ENCODE measurements around the gene PRPS1L1. TPM values are rescaled to one million over a fixed set of nuclear protein-coding genes. Genes with fewer than 3 reads are reported as not detected.
A peak's percentile ranks its signal among the peaks of the same experiment; 100 is the strongest.

Gene PRPS1L1
- total and polyA plus RNA-seq, 2 of the 8 experiments (the other 6 are each of a cell fraction or from before 2014, with no cell fraction given) = not detected

GRCh38 chr7:18038382-18038781 is 10.7 kb upstream of the PRPS1L1 start:
- FAIRE-seq (no peak), DNase-seq (ENCODE audit: low read depth in 1 of 2, low spot score in 2 of 2) (no peak)
- H4K8ac ChIP-seq (ENCODE audit: extremely low read depth, insufficient read depth, low read length) = no peak overlapping the region
- H3K18ac ChIP-seq (ENCODE audit: extremely low read depth, low read length) = no peak overlapping the region
- H3K79me1 ChIP-seq (ENCODE audit: low read depth, low read length) = no peaks in the 10 kb centered on the region
- H4K91ac ChIP-seq (replicated peaks; ENCODE audit: insufficient read length, low read length) = no peak overlapping the region
- CTCF ChIA-PET (ENCODE audit: partially characterized antibody) = interaction anchor here (0.8 to 1.9 kb wide), 4 partner anchors 12 to 46 kb away, joined by 3 to 9 read pairs (median 5); no protein-coding TSS in a partner anchor
- no peaks in the 10 kb centered on the region for H3K36me3 ChIP-seq (ENCODE audit: control insufficient read depth in 2 of 4, insufficient read depth in 4 of 4, low read length in 3 of 4)
- H3K9ac ChIP-seq (replicated peaks in 1 of 4; ENCODE audit: extremely low read depth in 1 of 4, low read depth in 3 of 4, low read length in 3 of 4) = no peak overlapping the region
- H2BK5ac ChIP-seq (ENCODE audit: low read depth, low read length) = no peak overlapping the region
- POLR2A ChIA-PET (ENCODE audit: partially characterized antibody) = no interaction called here
- TF ChIP-seq TBP (IDR thresholded peaks at IDR 0.05; ENCODE audit: low read depth, low read length) (peak; percentile 89), PHF8 (conservative IDR thresholded peaks at IDR 0.05; ENCODE audit: low read depth, low read length) (no peak)
- H3K27ac ChIP-seq (ENCODE audit: low read depth, low read length) = no peak overlapping the region
- no peaks in the 10 kb centered on the region for H3K4me1 ChIP-seq (replicated peaks in 1 of 4; ENCODE audit: control insufficient read depth in 3 of 4, insufficient read depth in 4 of 4, low read length in 3 of 4)
- no peak overlapping the region for H3K4me3 ChIP-seq (ENCODE audit: extremely low read depth in 1 of 4, insufficient read depth in 2 of 4, low read depth in 3 of 4, low read length in 4 of 4)
- no peak overlapping the region for H3K14ac ChIP-seq (ENCODE audit: insufficient read length)
- no peaks in the 10 kb centered on the region for H3K9me3 ChIP-seq (ENCODE audit: insufficient read depth in 2 of 2, low read depth in 1 of 2, low read length in 1 of 2)
- H2BK12ac ChIP-seq (ENCODE audit: low read depth, low read length) = no peak overlapping the region
- no peak overlapping the region for H3K4me2 ChIP-seq (ENCODE audit: insufficient read depth in 1 of 2, low read depth in 2 of 2, low read length in 2 of 2)
- no peaks in the 10 kb centered on the region for H4K20me1 ChIP-seq (replicated peaks in 1 of 2; ENCODE audit: control insufficient read depth in 1 of 2, insufficient read depth in 2 of 2, low read length in 2 of 2)
- H3K56ac ChIP-seq (replicated peaks; ENCODE audit: insufficient read length, low read depth, low read length) = no peak overlapping the region
- H3K23me2 ChIP-seq (ENCODE audit: low read depth, low read length) = no peaks in the 10 kb centered on the region
- H2BK15ac ChIP-seq (ENCODE audit: low read length) = no peak overlapping the region
- H2AK5ac ChIP-seq (ENCODE audit: low read depth, low read length) = no peak overlapping the region
- no peak overlapping the region for H3K4ac ChIP-seq (replicated peaks; ENCODE audit: insufficient read length, low read depth, low read length)
- no peaks in the 10 kb centered on the region for H3K27me3 ChIP-seq (replicated peaks in 1 of 4; ENCODE audit: control insufficient read depth in 3 of 4, extremely low read depth in 1 of 4, insufficient read depth in 3 of 4, low read length in 3 of 4)
- no peak overlapping the region for H3K23ac ChIP-seq (ENCODE audit: insufficient read length)
- no peaks in the 10 kb centered on the region for H3K79me2 ChIP-seq (ENCODE audit: control insufficient read depth in 1 of 2, insufficient read depth in 2 of 2, low read length in 2 of 2)
- H2AFZ ChIP-seq (ENCODE audit: low read length) = no peak overlapping the region
- H2BK120ac ChIP-seq (replicated peaks; ENCODE audit: low read depth, low read length) = no peak overlapping the region
- no peak overlapping the region for H4K5ac ChIP-seq (ENCODE audit: insufficient read length, low read depth, low read length)
- H2BK20ac ChIP-seq (ENCODE audit: low read length) = no peak overlapping the region
